ENCODE measurements around the gene PRPS1.
"Not testable (repeated sequence)": the region's sequence is repeated elsewhere in the genome, so short reads cannot be mapped to it uniquely, and the experiment has no call there.

PRPS1 gene

DNA sequence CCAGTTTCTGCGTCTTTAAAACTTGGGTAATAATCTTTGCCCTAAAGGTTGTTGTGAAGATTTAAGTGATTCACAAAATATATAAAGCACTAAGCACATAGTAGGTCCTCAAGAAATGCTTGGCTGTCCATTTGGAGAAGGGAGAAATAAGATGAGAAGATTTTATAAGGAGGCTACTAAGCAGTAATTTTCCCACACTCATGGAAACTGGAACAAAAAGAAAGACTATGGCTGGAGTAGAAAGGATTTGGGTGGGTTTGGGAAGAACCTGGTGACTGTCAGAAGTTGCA lies 47.0 kb downstream of the PRPS1 start:
- DNase-seq = no peak

DNA sequence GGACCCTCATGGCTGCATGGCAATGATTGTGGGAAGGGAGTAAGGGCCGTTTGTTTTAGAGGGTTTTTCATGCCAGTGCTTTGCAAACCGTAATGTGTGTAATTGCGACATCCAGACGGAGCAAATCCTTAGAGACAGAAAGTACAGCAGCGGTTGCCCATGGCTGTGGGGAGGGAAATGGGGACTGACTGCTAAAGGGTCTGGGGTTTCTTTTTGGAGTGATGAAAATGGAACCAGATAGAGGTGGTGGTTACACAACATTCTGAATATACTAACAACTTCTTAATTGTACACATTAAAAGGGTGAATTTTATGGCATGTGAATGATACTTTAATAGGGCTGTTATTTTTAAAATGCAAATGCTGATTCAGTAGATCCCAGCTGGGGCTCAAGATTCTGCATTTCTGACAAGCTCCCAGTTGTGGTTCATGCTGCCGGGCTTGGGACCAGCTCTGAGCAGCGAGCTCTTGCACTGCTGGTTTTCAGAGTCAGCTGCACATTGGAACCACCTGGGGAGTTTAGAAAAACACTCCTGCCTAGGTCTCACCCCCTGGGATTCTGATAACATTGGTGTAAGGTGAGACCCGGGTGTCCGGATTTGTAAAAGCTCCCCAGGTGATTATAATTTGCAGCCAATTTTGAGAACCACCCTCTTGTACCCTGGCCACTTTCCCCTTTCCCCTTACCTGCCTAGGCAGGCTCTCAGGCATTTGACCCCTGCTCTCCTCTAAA lies 47.7 kb downstream of the PRPS1 start:
- DNase-seq = peak; percentile 38 to 58

DNA sequence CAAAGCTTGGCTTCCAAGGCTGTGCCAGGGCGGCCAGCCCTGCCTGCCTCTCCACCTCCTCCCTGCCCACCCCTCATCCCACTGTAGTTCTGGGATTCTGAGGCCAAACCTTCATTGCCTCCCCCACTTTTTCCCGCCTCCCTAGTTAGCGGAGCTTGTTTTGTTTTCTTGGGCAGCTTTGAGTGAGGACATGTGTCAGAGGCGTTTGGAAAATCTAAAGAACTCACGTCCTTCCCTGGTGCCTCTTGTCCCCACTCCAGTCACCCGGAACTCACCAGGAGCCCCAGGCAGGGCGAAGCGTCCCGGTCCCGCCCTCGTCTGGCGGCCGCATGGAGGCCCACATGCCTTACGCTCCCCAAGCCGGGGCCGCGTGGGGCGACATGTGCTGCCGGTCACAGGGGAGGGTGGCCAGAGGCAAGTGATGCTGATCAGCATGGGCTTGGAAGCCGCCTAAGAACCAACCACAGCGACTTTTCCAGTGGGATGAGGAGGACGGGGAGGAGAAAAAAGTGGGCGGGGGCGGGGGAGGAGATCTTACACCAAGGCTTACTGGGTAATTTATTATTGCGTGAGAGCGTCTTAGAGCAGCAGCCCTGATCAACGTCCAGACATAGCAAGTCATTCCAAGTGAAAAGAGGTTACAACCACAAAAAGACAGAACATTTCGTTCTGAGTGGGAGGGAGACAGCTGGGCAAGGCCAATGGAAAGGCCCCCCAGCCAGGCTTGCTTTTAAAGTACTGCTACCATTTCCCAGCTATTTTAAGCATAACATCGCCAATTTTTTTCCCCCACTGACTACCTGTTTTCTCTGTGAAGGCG lies 48.5 kb downstream of the PRPS1 start:
- DNase-seq = no peak

DNA sequence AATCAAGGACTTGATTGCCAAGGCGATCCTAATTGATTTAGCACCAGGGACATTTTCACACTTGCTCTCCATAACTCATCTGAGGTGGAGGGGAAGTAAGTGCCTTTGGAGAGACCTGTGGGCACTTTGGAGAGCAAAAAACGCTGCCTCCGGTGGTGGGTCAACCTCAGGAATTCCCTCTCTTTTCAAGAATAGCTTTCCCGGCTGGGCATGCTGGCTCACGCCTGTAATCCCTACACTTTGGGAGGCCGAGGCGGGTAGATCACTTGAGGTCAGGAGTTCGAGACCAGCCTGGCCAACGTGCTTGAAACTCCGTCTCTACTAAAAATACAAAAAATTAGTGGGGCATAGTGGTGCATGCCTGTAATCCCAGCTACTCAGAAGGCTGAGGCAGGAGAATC lies 49.2 kb downstream of the PRPS1 start:
- no peak for DNase-seq

DNA sequence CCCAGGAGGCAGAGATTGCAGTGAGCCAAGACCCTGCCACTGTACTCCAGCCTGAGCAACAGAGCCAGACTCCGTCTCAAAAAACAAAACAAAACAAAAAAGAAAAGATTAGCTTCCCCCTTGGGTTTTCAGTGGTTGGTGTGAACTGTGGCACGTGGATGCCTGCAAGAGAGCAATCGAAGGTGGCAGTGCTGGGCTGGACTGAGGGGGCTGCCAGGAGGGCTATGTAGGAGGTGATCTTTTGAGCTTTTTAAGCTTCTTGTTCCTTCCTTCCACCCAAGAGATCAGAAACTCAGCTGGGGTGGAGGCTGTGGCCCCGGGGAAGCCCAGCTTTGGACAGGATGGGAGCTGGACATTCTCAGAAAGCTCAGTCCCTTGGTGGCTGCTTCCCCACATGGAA lies 49.6 kb downstream of the PRPS1 start:
- DNase-seq = no peak

DNA sequence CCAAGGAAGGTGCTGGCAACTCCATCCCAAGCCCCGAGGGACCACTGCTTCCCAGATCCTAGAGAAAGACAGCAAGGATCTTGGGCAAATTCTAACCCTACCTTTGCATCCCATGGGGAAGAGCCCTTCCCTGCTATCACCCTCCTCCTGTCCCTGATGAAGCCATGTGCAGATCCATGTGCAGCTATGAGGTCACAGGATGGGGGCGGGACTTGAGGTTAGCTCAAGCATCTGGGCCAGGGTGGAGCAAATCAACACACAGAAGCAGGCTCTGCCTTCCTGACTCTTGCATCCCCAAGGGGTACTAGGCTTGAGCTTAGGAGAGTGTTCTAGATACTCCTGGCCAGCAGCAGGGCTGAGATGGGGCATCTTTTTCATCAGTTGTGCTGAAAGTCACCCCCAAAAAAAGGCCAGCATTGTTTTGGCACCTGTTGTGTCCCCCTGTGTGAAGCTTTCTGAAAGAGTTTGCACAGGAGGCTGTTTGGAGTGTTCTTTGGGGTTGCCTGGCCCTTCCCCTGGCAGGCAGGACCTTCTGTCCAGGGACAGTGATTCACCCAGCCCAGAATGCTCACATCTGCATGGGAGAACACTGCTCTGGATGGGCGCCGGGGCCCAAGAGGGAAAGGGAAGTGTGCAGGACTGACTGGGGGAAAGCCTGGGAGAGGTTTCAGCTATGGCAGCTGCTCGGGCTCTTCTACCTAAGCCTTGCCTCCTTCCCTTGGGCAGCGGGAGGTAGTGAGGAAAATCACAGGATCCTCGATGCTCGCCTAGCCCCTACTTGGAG lies 50.8 kb downstream of the PRPS1 start:
- no peak for DNase-seq

DNA sequence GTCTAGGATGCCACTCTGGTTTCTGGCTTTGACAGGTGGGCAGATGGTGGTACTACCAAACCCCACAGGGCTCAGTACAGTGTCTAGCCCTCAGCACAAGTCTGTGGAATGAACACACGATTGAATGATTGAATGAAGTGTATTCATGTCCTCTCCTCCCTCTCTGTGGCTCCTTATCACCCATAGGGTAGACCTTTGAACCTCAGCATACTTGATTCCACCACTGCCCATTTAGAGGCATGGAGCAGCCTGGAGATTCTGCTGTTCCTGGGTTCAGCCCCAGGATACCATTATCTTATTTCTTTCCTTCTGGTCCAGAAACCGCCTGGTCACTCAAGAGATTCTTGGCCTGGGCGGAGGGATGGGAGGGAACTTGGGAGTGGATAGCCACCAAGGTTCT lies 53.9 kb downstream of the PRPS1 start:
- no peak for DNase-seq

DNA sequence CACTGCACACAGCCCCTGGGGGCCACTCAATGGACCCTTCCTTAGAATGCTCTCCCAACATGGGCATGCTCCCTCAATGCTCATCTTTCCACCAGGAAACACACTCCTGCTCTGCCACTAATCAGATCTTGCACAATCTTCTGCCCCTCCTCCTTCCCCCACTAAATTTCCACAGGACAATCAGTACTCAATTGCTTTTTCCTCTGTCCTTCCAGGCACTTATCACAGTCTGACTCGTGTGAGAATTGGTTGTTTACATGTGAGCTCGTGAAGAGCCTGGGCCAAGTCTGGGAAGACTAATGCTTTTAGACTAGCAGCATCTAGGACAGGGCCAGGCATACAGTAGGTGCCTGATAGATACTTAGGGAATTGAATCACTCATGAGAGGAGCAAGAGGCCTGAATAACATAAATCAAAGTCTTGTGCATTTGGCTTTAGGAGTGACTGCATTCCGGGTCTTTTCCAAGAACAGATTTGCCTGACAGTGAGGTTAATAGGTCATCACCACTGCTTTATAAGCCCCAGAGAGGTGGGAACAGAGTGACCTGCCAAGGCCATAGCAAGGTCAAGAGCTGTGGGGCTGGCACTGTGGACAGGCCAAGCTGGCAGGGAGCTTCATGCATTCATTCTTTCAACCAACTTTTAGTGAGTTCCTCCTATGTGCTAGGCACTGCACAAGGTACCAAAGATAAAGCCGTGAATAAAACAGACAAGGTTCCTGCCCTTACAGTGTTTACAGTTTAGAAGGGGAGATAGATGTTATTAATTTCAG lies 55.0 kb downstream of the PRPS1 start:
- no peak for DNase-seq

DNA sequence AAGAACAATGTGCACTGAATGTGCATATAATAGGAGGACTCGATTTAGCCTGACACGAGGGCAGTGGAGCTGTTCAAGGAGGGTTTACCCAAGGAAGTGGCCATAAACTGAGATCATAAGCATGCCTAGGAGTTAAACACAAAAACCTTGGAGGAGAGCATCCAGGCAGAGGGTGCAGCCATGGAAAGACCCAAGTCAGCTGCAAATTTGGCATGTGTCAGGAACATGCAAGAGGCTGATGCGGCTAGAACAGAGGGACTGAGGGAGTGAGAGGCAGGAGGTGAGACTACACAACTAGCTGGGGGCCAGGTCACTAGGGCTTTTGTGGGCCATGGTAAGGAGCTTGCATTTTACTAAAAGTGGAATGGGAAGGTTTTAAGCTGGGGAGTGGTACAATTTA lies 55.6 kb downstream of the PRPS1 start:
- DNase-seq = no peak

DNA sequence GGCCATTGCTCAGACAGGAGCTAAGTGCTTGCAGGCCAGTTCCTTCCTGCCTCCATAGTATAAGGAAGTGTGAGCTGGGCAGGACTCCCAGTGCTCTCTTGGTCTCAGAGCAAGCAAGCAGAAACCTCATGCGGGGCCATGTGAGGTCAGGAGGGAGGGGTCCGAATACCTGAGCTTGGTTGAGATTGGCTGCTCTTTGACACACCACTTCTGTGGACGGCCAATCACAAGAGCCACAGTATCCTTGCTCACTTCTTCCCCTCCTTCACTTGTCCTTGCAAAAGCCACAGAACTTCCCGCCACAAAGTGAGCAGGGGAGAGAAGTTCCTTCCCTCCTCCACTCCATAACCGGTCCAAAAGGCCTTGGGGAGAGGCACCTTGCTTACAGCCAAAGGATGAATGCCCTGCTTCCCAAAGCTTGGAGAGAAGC lies 56.7 kb downstream of the PRPS1 start:
- DNase-seq = peak; percentile 81 to 85

DNA sequence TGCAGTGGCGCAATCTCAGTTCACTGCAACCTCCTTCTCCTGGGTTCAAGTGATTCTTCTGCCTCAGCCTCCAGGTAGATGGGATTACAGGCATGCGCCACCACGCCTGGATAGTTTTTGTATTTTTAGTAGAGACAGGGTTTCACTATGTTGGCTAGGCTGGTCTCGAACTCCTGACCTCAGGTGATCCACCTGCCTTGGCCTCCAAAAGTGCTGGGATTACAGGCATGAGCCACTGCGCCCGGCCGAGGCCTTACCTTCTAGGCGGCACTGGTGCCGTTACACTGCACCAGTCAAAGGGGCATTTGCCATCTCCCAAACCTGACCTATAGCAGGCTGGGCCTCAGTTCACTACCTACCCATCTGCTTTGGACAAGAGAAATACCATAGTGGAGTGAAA lies 57.3 kb downstream of the PRPS1 start:
- DNase-seq = not testable (repeated sequence)

DNA sequence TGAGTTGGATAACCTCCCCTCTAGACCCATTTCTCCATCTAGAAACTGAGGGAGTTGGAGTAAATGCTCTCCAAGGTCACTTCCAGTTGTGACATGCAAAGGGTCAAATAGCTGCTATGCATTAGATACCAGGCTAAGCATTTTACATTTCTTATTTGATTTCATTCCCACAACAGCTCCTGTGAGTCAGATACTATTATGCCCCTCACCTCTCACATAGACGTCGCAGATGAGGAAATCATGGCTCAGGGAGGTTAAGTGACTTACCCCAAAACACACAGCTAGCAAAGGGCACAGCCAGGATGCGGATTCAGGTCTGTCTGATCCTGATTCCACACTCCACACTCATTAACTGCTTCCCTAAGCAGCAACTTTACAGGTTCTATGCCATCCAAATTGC lies 57.7 kb downstream of the PRPS1 start:
- no peak for DNase-seq

DNA sequence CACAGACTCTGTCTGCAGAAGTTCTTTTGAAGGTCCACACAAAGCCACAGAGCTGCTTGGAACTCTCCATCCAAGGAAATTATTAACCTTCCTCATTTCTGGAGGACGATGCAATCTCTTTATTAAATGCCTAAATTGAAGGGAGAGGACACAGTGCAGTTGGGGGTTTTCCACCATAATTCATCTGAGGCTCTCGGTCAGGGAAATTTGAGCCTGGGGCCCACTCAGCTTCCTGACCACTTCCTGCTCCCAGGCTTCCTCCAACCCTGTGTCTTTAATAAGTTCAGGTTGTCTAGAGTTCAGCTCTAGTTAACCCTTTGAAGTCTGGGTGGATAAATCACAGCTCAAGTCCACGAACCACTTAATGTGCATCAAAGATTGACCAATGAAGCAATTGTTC lies 58.5 kb downstream of the PRPS1 start:
- no peak for DNase-seq

DNA sequence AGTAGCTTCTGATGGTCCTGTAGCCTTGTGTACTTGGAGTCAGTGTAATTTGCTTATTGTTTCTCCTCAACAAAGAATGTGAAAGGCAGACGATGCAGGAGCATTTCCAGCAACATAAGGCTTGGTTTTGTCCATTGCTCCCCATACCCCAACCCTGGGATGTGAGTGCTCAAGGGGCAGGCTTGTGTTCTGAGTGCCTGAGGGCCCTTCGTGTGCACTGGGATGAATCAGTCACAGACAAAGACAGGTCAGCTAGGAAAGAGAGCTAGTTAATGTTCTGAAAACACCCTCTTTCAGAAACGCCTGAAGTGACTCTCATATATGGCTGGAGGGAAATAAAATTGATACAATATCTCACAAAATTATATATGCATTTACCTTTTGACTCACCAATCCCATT lies 59.1 kb downstream of the PRPS1 start:
- no peak for DNase-seq

DNA sequence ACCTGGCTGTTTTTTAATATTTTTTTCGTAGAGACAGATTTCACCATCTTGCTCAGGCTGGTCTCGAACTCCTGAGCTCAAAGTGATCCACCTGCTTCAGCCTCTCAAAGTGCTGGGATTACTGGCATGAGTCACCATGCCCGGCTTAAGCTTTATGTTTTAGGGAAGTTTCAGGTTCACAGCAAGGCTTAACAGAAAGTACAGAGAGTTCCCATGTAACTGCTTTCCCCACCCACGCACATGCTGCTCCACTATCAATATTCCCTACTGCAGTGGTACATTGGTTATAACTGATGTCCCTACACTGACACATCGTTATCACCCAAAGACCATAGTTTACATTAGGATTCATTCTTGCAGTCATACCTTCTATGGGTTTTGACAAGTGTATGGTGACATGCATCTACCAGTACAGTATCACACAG lies 62.7 kb downstream of the PRPS1 start:
- no peak for DNase-seq

DNA sequence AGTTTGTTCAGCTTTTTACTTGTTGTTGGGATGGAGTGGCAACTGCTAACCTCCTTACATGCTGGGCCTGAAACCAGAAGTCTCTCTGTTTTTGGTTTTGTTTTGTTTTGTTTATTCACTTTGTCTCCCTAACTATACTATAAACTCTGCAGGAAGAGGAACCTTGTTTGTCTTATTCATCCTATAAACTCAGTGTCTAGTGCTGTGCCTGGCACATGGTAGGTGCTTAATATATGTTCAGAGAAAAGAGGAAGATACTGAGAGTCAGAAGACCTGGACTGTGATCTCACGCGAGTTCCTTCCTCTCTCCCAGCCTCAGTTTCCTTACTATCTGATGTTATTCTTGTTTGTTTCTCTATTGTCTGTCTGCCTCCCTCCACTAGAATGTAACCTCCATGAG lies 71.3 kb downstream of the PRPS1 start:
- DNase-seq = no peak

DNA sequence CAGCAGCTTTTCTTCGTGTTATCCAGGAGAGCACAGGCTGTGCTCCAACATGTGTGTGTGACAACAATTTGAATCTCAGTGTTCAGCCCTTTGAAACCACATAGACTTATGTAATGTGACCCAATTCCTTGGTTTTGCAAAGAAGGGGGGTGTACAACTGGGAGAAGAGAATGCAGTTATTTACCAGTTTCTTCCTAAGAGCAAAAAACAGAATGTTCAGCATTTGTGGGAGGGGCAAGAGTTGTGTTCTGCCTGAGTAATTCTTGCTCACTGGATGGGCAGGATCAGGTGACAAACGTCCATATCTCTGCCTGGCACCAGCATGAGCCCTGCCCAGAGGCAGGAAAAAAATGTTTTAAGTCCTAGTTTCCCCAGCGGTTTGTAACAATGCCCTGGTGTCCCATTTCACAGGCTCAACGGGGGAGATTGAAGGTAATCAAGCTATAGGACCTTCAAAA lies 72.0 kb downstream of the PRPS1 start:
- no peak for DNase-seq
